ENCODE measurements around the gene PGC. TPM values are rescaled to one million over a fixed set of nuclear protein-coding genes. Genes with fewer than 3 reads are reported as not detected.

The PGC gene
- total and polyA plus RNA-seq, 2 donors (not counting 3 experiments of a cell fraction or from before 2014, with no cell fraction given): not detected

GRCh38 chr6:41716516-41717391 is 30.4 kb downstream of the PGC start:
- BruUV-seq (replicated peaks): no TSS peak
- H3K27ac ChIP-seq (ENCODE audit: insufficient read depth, low read depth, low read length): no peak overlapping the region
- H2AFZ ChIP-seq (ENCODE audit: low read depth, low read length): no peak overlapping the region
- no peaks in the 10 kb centered on the region for H3K79me2 ChIP-seq (ENCODE audit: control insufficient read depth, insufficient read depth, low read length)
- no peaks in the 10 kb centered on the region for H3K27me3 ChIP-seq (ENCODE audit: control insufficient read depth in 2 of 2, insufficient read depth in 2 of 2, low read length in 2 of 2)
- ChIA-PET POLR2A (no interaction called here), CTCF (interaction anchor here (0.9 to 1.8 kb wide), 3 partner anchors 16 to 71 kb away, joined by 3 to 5 read pairs (median 3); partner anchors contain the start of gene TOMM6)
- TF ChIP-seq CTCF (IDR thresholded peaks at IDR 0.05; ENCODE audit: extremely low read depth in 1 of 2, insufficient read depth in 1 of 2, low read depth in 1 of 2, low read length in 2 of 2) (no peak), JUN (IDR thresholded peaks at IDR 0.05; ENCODE audit: borderline replicate concordance, insufficient read depth, insufficient read length, low read depth) (no peak), EZH2 (IDR thresholded peaks at IDR 0.05; ENCODE audit: borderline replicate concordance, low read depth, low read length, severe bottlenecking) (no peak), MAX (IDR thresholded peaks at IDR 0.05; ENCODE audit: insufficient read depth, insufficient read length) (no peak), FOS (IDR thresholded peaks at IDR 0.05; ENCODE audit: borderline replicate concordance, insufficient read depth, low read length) (no peak), POLR2AphosphoS5 (IDR thresholded peaks at IDR 0.05; ENCODE audit: insufficient read depth, low read depth, low read length) (no peak), POLR2A (IDR thresholded peaks at IDR 0.05; ENCODE audit: low read depth, low read length) (no peak), GATA2 (IDR thresholded peaks at IDR 0.05; ENCODE audit: insufficient read depth, insufficient read length, low read depth, low read length) (no peak), MYC (IDR thresholded peaks at IDR 0.05; ENCODE audit: low read depth, low read length) (no peak)
- FAIRE-seq (no peak), DNase-seq (ENCODE audit: low read depth, low spot score) (no peak)
- intact Hi-C loops (cut with micrococcal nuclease) (no loop called here), dilution Hi-C loops (cut with MboI; ENCODE audit: extremely low pct_ligation_motif_present, low sequenced_read_pairs) (no loop called here)
- no peak overlapping the region for H3K9ac ChIP-seq (replicated peaks; ENCODE audit: extremely low read depth, insufficient read depth, low read length)
- no peaks in the 10 kb centered on the region for H3K9me3 ChIP-seq (replicated peaks; ENCODE audit: control insufficient read depth, insufficient read depth, low read length)
- no peaks in the 10 kb centered on the region for H4K20me1 ChIP-seq (replicated peaks; ENCODE audit: control insufficient read depth, extremely low read depth, insufficient read depth, low read length)
- H3K4me1 ChIP-seq (ENCODE audit: control insufficient read depth, extremely low read depth, insufficient read depth, low read length): no peaks in the 10 kb centered on the region
- H3K4me3 ChIP-seq (replicated peaks in 1 of 3; ENCODE audit: insufficient read depth in 1 of 3, low read depth in 1 of 3, low read length in 3 of 3): no peak overlapping the region
- H3K4me2 ChIP-seq (ENCODE audit: insufficient read depth, low read length): no peak overlapping the region
- no peaks in the 10 kb centered on the region for H3K9me1 ChIP-seq (replicated peaks; ENCODE audit: control insufficient read depth, extremely low read depth, insufficient read depth, low read length)
- H3K36me3 ChIP-seq (ENCODE audit: control insufficient read depth in 2 of 2, extremely low read depth in 1 of 2, insufficient read depth in 2 of 2, low read length in 2 of 2): no peaks in the 10 kb centered on the region

Measured in endothelial cell of umbilical vein (primary cell).